K562 (cell line): ENCODE results near the gene ATP13A1. TPM values are rescaled to one million over a fixed set of nuclear protein-coding genes. Genes with fewer than 3 reads are reported as not detected.

Experiments
- CHD7 ChIP-seq: fragments of 200-600 bp; sonication (generic); IDR thresholded peaks from one replicate; pipeline ENCODE4 v1.6.1; 2012; ENCODE audit warnings: mild to moderate bottlenecking, low read depth, low read length, inconsistent platforms
- ETV5 ChIP-seq: sonication (generic); formaldehyde crosslinking; IDR thresholded peaks from 2 replicates; pipeline ENCODE4 v1.4.0; 2020; ENCODE audit warnings: low read depth, mild to moderate bottlenecking, missing genetic modification reagents
- GTF2B ChIP-seq: IDR thresholded peaks from 2 replicates; pipeline ENCODE4 v1.6.1; 2011; ENCODE audit not compliant: insufficient read length; ENCODE audit errors: extremely low read depth
- GTF2E2 ChIP-seq: fragments of 200-800 bp; sonication (Bioruptor generic); IDR thresholded peaks from 2 replicates; pipeline ENCODE4 v1.6.1; 2016; ENCODE audit warnings: missing genetic modification characterization, missing compliant biosample characterization
- KLF16 ChIP-seq: IDR thresholded peaks from 2 replicates; pipeline ENCODE4 v1.6.1; 2016; ENCODE audit warnings: antibody characterized with exemption
- NEUROD1 ChIP-seq: fragments of 150-350 bp; IDR thresholded peaks from 2 replicates; pipeline ENCODE4 v1.6.1; 2014; ENCODE audit warnings: borderline replicate concordance, low read length, low read depth; ENCODE audit not compliant: partially characterized antibody
- PPARD ChIP-seq: fragments of 250-450 bp; sonication (Bioruptor Pico); IDR thresholded peaks from 2 replicates; pipeline ENCODE4 v1.8.0; 2022; ENCODE audit warnings: inconsistent platforms, mild to moderate bottlenecking, moderate library complexity
- SAFB2 ChIP-seq: fragments of 200-400 bp; formaldehyde crosslinking; IDR thresholded peaks from 2 replicates; pipeline ENCODE4 v1.6.1; 2018; ENCODE audit warnings: borderline replicate concordance, low read length, low read depth, moderate library complexity; ENCODE audit not compliant: severe bottlenecking
- SP2 ChIP-seq: IDR thresholded peaks from 2 replicates; pipeline ENCODE4 v1.6.1; 2011; ENCODE audit warnings: mild to moderate bottlenecking, low read depth, low read length, moderate library complexity; ENCODE audit not compliant: poor library complexity, severe bottlenecking; ENCODE audit errors: extremely low read depth
- ZBTB26 ChIP-seq: fragments of 450-650 bp; formaldehyde crosslinking; IDR thresholded peaks from 2 replicates; pipeline ENCODE4 v1.4.0; 2022; ENCODE audit warnings: missing genetic modification characterization
- ZFPM2 ChIP-seq: fragments of 250-450 bp; sonication (Bioruptor Pico); IDR thresholded peaks from 2 replicates; pipeline ENCODE4 v1.5.1; 2022; ENCODE audit warnings: mild to moderate bottlenecking
- ZNF324 ChIP-seq: fragments of 250-450 bp; sonication (Bioruptor Pico); IDR thresholded peaks from 2 replicates; pipeline ENCODE4 v1.4.0; 2020; ENCODE audit warnings: mild to moderate bottlenecking
- ZNF444 ChIP-seq: fragments of 250-450 bp; sonication (Bioruptor Pico); IDR thresholded peaks from 2 replicates; pipeline ENCODE4 v1.4.0; 2020; ENCODE audit warnings: mild to moderate bottlenecking, moderate library complexity
- ZNF785 ChIP-seq: fragments of 250-450 bp; sonication (Bioruptor Pico); IDR thresholded peaks from 2 replicates; pipeline ENCODE4 v1.4.0; 2020; ENCODE audit warnings: mild to moderate bottlenecking
- polyA plus RNA-seq, 8 experiments: library from polyadenylated mRNA; depleted of rRNA in 4 of 8; stranded (reverse) in 5 of 8; unstranded in 3 of 8; fragments of >200 nt; fragmentation: Nextera tagmentation in 2 of 8; fragmentation: Illumina TruSeq in 1 of 8; extraction: Ambion mirVana in 2 of 8; extraction: Trizol in 1 of 8; gene quantifications; 2 replicates each; pipeline versions ENCODE4 v1.2.1 to v1.2.3, GENCODE V29; 2011 to 2014; ENCODE audit warnings: inconsistent platforms in 1 of 8, missing spikeins in 1 of 8
- total RNA-seq, 7 experiments: library from RNA; depleted of rRNA in 6 of 7; stranded (reverse); fragments of >200 nt in 6 of 7; fragmentation: Illumina TruSeq in 2 of 7; extraction: Trizol in 2 of 7; gene quantifications; 2 replicates each; pipeline versions ENCODE4 v1.2.1 to v1.2.3, GENCODE V29; 2011 to 2021; ENCODE audit warnings: low replicate concordance in 1 of 7

ATP13A1 gene
- total and polyA plus RNA-seq, 9 of the 15 experiments (the other 6 are each of a cell fraction or from before 2014, with no cell fraction given): 0.90 to 83.8 (median 23.1) TPM

GRCh38 chr19:19668230-19669012, 4.9 kb upstream of the ATP13A1 start, which contains the start of gene ZNF101 (continued):
- TF ChIP-seq CHD7: no peak
- TF ChIP-seq PPARD (CRISPR knock-in tag): no peak
- TF ChIP-seq NEUROD1: peak; percentile 81
- TF ChIP-seq ETV5 (CRISPR knock-in tag): no peak
- TF ChIP-seq ZNF324 (CRISPR knock-in tag): no peak
- TF ChIP-seq GTF2B: no peak
- no peak for TF ChIP-seq ZBTB26 (CRISPR knock-in tag)
- no peak for TF ChIP-seq ZNF785 (CRISPR knock-in tag)
- TF ChIP-seq SP2: peak; percentile 81
- no peak for TF ChIP-seq ZNF444
- no peak for TF ChIP-seq ZFPM2 (CRISPR knock-in tag)
- TF ChIP-seq KLF16: no peak
- TF ChIP-seq GTF2E2 (tag): no peak
- TF ChIP-seq SAFB2: no peak
